HG02852 (cell line): ENCODE data around the gene FOXE1.

Experiments
- ATAC-seq: cut with Tn5 transposase; IDR thresholded peaks from one replicate; pipeline ENCODE4 v1.9.1; 2021; ENCODE audit warnings: mild to moderate bottlenecking, moderate library complexity; ENCODE audit not compliant: unreplicated experiment

Gene FOXE1

DNA sequence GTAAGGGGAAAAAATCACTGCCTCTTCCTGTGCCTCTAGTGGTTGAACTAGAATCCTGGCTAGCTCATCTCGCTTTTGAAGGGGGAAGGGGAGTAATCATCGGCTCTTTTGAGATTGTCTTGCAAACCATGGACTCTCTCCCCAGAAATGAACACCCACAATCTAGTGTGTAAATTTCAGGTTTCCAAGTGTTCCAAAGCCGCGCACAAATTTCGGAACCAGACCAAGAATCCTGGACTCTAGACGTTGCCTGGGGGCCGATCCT lies 4.9 kb upstream of the FOXE1 start:
- no peak for ATAC-seq

DNA sequence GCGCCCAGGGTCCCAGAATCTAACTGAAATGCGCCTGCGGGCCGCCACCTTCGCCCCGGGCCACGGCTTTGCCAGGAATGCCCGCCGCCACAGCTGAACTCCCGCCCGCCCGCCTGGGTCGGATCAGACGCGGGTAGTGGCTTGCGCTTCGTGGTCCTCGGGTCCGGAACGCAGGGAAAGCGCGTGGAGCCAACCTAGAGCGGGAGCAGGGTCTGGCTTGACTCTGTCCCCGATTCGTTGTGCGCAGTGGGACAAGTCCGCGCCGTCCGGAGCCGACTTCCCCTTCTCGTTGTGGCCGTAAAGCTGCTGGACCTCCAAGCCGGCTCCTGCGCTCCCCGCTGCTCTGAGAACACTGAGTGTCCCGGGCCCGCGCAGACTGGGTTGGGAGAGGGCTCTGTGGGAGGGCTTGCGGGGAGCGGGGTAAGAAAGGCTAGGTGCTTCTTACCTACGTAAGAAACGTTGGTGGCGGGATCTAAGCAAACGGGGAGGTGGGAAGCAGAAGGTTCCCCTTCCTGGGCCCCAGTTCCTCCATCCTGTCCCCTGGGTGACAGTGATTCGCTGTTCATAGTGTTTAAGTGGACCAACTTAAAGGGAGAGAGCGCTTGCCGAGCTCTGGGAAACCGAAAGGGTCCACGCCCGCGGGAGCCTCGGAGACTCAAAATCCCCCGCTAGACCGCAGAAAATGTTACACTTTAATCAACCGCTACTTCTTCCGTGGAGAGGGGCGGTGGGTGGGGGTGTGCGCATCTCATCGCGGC lies 4.4 kb upstream of the FOXE1 start:
- no peak for ATAC-seq

DNA sequence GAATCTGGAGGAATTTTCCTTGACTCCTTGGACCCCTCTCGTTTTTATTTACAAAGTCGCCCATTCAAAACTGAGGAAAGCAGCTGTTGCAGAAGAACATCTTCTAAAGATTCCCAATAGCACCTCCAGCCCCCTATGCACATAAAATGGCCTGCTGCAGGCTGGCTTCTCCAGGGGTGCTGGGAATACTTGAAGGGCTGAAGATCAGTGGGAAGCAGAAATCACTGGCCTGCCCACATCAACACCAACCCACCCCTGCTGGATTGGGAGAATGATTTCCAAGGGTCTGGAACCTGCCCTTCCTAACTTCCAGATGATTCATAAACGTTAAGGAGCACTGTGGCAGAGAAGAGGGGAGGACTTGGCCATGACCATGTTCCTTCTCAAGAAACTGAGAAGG lies 3.0 kb upstream of the FOXE1 start:
- no peak for ATAC-seq

DNA sequence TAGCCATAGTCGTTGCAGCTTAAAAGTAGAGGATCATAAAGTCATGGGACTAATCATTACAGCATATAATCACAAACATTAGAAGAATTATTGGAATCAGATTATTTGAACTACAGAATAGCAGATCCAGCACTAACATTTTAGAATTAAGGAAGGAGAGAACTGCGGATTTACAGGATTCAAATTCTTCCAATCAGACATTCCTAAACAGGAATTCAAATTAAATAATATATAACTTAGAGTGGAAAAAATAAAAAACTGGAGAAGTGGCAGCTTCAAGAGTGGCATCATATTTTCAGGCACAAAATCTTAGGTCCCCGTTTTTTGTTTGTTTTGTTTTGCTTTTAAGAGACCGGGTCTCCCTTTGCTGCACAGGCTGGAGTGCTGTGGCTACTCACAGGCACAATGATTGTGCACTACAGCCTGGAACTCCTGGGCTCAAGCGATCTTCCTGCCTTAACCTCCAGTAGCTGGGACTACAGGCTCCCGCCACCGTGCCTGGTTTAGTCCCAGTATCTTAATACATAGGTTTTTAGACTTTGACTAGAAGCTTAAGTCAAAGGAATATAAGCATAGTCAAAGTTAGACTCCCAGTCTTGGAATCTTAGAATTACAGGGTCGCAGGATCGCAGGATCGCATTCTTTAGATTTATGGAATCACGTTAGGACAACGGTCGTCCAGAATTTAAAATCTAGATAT lies 2.1 kb upstream of the FOXE1 start:
- ATAC-seq: no peak

DNA sequence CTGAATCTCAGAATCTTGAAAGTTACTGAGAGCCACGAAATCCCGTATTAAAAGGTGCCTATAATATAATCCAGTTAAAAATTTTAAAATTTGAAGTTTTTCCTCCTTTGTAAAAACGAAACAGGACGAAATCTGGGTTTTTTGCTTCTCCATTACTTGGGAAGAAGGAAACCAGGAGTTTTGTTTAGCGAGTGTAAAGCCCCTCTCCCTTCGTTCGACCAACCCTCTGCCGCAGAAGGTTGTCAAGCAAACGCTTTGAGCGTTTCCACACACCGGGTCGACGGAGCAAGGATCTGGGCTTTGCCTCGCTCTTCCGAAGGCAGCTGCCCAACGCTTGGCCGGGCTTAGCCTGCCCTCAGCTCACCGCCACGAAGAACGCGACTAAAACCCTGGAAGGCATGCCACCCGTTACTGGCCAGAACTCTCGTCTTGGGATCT lies 1.6 kb upstream of the FOXE1 start:
- no peak for ATAC-seq

DNA sequence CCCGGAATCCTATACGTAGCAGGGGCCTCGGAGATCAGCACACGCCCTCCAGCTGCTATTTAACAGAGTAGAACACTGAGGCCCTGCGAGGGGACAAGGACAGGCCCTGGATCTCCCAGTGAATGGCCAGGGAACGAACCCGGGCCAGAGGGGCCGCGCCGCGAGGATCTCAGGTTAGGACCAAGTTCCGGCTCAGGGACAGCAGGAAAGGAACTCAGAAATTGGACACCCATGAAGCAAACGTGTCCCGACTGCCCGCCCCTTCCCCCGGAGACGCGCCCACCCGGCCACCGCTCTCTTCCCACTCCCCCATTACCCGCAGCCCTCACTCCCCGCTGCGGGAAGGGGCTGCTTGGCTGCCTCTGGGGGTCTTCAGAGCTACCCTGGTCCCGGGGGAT lies 1.0 kb upstream of the FOXE1 start:
- ATAC-seq: no peak

DNA sequence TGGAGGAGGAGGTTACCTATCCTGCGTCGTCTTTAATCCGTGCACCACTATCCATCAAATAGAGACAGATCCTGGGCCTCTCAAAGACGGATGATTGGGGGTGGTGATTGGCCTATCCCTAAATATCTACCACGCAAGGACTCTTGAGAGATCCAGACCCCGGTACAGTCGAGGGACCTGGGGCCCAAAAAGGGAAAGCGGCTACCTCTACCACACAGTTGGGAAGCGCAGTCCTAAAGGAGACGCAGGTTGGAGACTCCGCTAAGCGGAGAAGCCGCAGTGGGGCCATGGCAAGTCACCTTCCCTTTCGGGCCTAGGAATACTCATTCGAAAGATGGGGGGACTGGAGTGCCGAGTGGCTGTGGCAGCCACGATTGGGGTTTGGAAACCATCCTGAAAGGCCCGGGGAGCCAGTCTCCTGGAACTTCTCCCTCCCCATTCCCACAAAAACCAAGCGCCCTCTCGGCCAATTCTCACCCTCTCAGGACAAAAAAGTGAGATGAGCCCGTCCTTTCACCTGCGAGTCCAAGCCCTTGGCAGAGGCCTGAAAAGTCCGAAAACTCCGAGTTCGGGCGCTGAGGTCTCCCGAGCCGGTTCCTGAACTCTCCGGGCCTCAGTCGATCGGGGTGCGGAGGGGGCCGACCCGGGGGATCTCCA lies 499 bp upstream of the FOXE1 start:
- no peak for ATAC-seq

DNA sequence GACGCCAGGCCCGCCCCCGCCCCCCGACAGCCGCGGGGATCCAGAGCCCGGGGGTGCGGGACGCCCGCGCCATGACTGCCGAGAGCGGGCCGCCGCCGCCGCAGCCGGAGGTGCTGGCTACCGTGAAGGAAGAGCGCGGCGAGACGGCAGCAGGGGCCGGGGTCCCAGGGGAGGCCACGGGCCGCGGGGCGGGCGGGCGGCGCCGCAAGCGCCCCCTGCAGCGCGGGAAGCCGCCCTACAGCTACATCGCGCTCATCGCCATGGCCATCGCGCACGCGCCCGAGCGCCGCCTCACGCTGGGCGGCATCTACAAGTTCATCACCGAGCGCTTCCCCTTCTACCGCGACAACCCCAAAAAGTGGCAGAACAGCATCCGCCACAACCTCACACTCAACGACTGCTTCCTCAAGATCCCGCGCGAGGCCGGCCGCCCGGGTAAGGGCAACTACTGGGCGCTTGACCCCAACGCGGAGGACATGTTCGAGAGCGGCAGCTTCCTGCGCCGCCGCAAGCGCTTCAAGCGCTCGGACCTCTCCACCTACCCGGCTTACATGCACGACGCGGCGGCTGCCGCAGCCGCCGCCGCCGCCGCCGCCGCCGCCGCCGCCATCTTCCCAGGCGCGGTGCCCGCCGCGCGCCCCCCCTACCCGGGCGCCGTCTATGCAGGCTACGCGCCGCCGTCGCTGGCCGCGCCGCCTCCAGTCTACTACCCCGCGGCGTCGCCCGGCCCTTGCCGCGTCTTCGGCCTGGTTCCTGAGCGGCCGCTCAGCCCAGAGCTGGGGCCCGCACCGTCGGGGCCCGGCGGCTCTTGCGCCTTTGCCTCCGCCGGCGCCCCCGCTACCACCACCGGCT lies 1.0 kb downstream of the FOXE1 start:
- ATAC-seq: no peak

DNA sequence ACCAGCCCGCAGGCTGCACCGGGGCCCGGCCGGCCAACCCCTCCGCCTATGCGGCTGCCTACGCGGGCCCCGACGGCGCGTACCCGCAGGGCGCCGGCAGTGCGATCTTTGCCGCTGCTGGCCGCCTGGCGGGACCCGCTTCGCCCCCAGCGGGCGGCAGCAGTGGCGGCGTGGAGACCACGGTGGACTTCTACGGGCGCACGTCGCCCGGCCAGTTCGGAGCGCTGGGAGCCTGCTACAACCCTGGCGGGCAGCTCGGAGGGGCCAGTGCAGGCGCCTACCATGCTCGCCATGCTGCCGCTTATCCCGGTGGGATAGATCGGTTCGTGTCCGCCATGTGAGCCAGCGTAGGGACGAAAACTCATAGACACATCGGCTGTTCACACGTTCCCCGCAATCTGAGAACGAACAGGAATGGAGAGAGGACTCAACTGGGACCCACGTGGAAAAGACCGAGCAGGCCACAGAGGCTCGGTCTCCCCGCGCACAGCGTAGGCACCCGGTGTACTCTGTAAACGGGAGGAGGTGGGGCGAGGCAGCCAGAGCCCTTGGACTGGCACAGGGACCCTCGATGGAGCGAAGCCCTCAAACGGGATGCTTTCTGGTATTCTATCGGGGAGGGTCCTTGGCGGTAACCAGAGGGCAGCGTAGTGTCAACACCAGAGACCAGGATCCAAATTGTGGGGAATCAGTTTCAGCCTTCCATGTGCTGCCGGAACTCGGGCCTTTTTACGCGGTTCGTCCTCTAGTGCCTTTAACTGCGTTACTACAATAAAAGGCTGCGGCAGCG lies 1.9 kb downstream of the FOXE1 start:
- no peak for ATAC-seq

DNA sequence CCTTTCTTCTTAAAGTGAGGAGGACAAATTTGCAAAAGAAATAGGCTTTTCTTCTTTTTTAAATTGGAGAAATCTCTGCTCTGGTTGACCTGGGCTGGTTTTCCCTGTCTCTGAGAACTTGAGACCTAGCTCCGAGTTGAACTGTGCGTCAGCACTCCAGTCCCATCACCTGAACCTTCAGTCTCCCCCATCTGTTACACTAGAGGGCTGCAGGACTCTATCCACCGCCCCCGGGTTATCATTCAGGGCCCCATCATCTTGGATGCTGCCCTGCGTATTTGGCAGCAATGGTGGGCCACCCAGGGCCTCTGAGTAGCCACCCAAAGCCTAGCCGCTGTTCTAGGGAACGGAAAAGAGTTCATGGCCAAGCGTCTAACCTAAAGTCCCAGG lies 2.5 kb downstream of the FOXE1 start:
- ATAC-seq: no peak

DNA sequence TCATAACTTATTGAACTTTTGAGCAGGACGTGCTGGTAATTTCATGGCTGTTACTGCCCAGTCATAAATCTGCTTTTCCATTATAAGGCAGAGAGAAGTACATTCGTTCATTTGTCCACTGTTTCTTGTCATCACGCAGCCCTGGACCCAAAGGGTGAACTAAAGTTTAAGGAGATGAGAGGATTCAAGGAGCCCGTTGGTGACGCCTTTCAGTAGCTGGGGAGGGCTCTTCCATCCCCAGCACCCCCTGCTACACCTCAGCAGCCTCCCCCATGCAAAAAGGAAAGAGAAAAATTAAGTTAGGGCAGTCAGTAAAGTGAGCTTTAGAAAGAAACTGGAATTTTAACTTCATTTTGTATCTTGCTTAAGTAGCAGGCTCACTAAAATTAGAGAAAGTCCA lies 2.9 kb downstream of the FOXE1 start:
- ATAC-seq: no peak

DNA sequence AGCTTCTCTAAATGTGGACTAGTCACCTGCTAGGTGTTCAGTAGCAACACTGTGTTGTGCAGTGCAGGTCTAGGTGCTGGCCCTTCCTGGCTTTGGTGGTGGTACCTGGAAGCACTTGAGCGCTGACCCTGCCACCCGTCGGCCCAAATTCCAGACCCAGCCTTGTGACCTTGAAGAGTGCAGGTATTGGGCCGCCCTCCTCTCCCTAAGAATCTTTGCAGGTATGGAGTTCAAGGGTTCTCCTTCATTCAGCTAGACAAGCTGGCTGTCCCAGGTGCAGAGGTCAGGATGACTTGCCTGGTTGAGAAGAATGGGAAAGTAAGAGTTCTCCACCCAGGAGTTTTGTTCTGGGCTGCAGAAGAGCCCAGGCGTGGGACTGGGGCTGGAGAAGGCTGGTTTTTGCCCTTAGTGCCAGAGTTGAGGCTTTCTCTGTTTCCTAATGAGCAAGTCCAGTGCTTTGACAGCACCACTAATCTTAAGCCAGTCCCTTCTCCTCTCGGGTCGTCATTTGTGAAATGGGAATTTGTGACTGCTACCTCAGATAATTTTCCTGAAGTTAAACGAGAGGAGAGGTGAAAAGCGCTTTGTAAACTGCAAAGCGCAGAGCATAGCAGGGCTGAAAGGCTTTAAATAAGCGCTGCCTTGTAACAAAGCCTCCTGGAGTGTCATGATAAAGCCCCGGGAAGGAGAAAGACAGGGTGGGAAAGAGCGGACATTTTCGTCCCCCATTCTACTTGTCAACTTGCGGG lies 4.0 kb downstream of the FOXE1 start:
- ATAC-seq: no peak

DNA sequence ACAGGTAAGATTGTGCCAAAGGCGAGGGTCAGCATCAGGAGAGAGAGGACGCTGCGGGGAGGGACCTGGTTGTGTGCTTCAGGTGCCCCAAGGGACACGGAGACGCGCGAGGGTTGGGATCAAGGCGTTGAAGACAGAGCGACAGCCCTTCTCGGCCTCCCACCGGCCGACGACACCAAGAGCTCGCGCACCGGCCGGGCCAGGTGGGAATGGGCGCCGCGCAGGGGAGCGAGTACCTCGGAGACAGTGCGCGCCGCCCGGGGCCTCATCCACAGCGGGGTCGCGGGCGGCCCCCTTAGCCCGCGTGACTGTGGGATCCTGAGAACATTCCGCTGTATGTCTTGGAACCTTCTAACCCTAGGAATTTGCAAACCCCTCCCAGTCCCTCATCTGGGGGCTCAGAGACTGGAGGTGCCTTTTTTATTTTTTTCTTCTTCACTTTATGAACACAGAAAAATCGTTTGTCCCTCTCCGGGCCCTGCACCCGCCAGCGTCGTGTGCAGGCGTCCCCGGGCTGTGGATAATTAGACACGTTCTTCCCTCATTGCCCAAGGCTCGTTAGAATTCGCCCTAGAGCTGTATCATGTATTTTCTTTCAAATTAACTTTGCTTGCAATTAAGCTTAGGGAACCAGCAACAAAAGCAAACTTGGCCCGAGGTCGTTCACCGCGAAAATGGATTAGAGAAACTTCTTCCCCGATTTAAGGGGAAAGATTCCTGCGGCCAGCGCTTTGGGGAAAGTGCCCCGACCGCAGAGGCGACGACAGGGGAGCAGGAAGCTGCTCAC lies 4.8 kb downstream of the FOXE1 start:
- ATAC-seq: no peak

DNA sequence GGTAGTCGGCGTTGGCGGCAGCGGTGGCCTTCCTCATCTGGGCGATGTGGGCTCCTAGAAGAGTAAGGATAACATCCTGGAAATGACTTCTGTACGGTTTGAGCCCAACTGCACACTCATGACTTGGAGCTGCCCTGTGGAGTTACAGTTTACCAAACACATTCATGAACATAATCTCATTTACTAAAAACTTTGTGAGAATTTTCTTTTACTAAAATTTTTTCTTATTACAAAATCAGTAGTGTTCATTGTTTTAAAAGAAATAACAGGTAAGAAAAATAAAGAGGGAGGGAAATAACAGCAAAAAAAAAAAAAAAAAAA lies 5.3 kb downstream of the FOXE1 start:
- no peak for ATAC-seq

DNA sequence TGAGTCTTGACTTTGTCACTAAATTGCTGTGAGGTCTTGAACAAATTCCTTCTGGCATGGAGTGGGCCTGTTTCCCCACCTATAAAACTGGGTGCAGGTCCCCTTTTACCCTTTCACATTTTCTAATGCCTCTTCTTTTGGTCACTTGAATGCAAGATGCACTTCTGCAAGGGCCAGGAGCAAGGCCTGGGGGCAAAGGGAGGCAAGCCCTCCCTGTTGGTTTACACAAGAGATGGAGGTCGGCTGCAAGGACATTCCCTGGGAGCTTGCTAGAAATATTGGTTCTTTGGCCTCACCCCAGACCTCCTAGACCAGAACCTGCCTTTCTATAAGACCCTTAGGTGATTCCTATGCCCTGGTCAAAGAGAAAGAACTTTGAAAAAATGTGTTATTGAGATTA lies 5.8 kb downstream of the FOXE1 start:
- ATAC-seq: no peak

DNA sequence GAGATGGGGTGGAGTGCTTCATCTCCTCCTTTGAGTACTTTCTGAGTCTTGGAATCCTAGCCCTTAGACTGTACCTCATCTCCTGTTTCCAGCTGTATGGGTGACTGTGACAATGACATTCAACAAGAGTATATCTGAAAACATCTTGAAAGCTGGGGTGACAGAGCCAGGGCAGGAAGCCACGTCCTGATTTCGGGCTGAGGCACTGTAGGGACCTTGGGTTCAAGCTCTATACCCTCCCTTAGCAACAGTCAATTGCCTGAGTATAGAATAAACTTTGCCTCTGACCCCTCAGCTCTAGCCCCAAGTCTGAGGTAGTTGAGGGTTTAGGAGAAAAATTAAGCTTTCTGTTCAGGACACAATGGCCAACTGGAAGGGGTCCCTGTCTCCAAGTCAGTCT lies 6.3 kb downstream of the FOXE1 start:
- no peak for ATAC-seq

DNA sequence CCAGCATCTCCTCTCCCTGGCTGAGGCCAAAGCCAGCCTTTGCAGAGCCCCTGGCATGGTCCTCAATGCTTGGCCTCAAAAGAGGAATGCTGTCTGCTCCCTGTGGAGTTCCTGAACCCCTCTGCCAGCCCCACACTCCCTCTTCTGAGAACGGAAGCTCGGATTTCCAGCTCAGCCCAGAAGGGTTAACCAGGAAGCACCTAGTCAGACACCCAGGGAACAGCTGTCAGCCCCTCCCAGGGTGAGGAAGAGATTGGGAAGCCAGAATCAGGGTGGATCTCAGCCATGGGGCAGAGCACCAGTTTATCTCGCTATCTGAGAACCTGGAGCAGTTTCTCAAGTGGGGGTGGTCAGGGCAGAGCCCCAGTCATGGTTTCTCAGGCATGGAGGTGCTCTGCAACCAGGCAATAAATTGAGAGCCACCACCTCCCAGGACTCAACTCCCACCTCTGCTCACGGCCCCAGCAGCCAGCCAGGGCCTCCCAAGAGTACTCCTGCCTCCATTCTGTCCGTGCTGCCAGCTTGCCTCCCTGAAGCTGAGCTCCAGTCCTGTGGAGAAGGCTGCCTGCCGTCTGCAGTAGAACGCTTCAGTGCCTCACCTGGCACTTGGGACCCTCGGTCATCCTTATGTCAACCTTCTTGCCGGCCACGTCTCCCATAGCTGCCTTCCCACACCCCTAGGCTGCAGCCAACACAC lies 7.6 kb downstream of the FOXE1 start:
- no peak for ATAC-seq

DNA sequence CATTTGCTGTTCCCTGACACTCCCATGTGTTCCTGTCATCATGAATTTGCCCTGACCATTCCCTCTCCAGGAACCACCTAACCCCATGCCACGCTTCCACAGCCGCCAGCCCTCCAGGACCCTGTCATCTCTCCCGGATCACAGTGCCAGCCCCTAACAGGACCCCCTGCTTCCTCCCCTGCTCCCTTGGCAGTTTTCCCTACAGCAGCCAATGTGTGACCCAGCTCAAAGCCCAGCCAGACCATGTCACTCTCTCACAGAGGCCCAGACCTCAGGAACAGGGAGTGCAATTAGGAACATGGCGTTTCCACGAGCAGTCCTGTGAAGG lies 8.1 kb downstream of the FOXE1 start:
- ATAC-seq: no peak

DNA sequence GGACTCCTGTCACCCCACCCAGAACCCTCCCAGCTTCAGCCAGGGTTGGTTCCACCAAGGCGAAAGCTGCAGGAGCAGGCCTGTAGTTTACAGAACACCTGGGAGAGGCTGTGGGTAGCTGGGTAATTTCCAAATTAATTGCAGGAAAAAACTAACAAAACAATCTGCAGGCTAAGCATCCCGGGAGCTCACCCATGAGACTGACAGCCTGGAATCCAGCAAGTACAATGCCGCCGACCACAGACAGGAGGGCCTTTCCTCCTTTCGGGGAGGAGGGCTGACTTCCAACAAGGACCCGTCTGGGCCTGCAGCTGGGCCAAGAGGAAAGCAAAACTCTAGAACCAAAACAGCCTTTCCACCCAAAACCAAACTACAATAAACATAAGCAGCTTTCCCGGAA lies 10.3 kb downstream of the FOXE1 start:
- ATAC-seq: no peak
